Omental fat pad (tissue), 4 donors: Measurements from ENCODE around the gene LYG1. TPM values are rescaled to one million over a fixed set of nuclear protein-coding genes. Genes with fewer than 3 reads are reported as not detected.
"Not testable (repeated sequence)": the region's sequence is repeated elsewhere in the genome, so short reads cannot be mapped to it uniquely, and the experiment has no call there.

Experiments
- ATAC-seq: fragments of 150-250 bp; one replicate; pipeline ENCODE4 v1.9.1; 2016; ENCODE audit warnings: mild to moderate bottlenecking, moderate library complexity; ENCODE audit not compliant: low FRiP score
- DNase-seq: peaks from one replicate; pipeline ENCODE4 v3.0.0-alpha.2; 2019; ENCODE audit warnings: low spot score
- CTCF ChIP-seq, 3 donors: fragments of 450-650 bp; IDR thresholded peaks; one replicate each; pipeline ENCODE4 v1.5.1; 2016 to 2017; ENCODE audit warnings: antibody characterized with exemption in 3 of 3, mild to moderate bottlenecking in 3 of 3, moderate library complexity in 2 of 3
- total RNA-seq, 4 donors: library from RNA; depleted of rRNA; stranded (reverse); fragments of >200 nt; gene quantifications; one replicate each; pipeline ENCODE4 v1.1.0, GENCODE V29; 2016

LYG1 gene
- total RNA-seq, 4 donors from 2014 or later, result 1.0 to 1.1 (median 1.1) TPM; not detected in 1

DNA sequence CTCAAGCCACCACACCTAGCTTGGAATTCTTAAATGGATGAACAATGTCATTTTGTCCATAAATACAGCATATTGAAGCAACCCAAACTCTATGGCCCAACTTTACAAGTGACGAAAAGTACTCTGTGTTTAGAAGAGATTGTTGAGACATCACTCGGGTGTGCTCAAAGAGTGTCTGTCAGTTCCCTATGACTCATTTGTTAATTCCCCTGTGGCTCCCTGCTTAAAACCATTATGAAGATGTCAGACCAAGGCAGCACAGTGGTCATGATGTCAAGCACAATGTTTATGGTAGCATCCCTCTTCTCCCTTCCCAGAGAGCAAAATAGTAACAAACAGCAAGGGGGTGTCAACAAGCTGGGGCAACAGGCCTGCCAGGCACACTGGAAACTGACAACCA, 3.0 kb downstream of the LYG1 start:
- ATAC-seq (no peak), DNase-seq (no peak)
- TF ChIP-seq CTCF (IDR thresholded peaks at IDR 0.05), result no peak

- TF ChIP-seq CTCF (IDR thresholded peaks at IDR 0.05), result no peak
- ATAC-seq (no peak), DNase-seq (no peak)
Observed at GRCh38 chr2:99285526-99285925, 15.5 kb downstream of the LYG1 start.

- ATAC-seq, result no peak
- TF ChIP-seq CTCF (IDR thresholded peaks at IDR 0.05), result no peak
Observed at GRCh38 chr2:99279969-99280695, 20.9 kb downstream of the LYG1 start.

DNA sequence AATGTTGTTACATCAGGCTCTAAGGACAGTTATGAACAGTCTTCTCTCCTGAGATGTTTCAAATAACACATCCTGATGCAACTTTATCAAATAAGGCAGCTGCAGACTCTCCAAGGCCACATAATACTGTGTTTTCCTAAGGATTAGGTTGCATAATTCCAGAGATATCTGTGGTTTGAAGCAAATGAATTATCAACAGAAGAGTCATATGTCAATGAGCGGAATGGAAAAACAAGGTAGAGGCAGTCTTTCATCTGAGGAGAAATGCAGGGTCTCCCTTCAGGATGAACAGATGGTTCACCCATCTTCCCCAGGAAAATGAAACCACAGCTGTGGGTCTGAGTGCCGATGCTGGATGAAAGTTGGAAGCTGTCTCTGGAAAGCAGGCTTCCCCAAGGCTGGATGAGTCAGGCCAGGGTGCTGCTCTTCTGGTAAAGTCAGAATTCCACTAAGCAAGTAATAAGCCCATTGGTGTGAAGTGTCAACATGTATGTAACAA, 22.2 kb downstream of the LYG1 start:
- DNase-seq, result no peak
- no peak for ATAC-seq
- no peak for TF ChIP-seq CTCF (IDR thresholded peaks at IDR 0.05)

More at GRCh38 chr2:99279969-99280695, 20.9 kb downstream of the LYG1 start:
- DNase-seq, result no peak

DNA sequence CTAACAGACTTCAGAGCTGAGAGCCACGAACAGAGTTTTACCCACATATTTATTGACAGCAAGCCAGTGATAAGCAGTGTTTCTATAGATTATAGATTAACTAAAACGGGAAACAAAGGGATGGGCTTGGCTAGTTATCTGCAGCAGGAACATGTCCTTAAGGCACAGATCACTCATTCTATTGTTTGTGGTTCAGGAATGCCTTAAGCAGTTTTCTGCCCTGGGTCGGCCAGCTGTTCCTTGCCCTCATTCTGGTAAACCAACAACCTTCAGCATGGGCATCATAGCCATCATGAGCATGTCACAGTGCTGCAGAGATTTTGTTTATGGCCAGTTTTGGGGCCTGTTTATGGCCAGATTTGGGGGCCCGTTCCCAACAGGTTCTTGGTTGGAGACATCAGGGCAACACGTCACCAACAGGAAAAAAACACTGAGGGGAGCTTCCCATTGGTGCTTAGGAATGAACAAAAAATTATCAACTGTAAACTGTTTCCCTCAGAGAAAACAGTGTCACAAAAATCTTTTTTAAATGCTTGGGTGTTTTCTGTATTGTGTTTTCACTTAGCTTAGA, 22.7 kb downstream of the LYG1 start:
- DNase-seq, ATAC-seq: not testable (repeated sequence)

DNA sequence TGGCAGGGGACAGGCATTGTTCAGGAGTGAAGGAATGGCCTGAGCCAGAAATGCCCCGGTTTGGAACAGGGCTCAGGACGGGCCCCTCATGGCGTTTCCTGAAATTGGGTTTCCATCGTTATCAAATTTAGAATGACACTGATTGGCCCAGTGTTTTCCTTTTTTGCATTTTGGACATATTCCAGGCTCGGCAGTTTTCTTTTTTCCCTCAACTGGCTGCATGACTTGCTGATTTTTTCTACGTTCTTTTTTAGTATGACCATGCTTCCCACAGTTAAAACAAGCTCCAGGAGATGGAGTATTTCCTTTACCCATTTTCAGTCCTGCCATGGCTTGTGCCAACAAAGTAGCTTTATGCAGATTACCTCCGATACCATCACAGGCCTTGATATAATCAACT, 25.1 kb downstream of the LYG1 start:
- TF ChIP-seq CTCF (IDR thresholded peaks at IDR 0.05), result no peak
- ATAC-seq, result no peak
- DNase-seq, result no peak

DNA sequence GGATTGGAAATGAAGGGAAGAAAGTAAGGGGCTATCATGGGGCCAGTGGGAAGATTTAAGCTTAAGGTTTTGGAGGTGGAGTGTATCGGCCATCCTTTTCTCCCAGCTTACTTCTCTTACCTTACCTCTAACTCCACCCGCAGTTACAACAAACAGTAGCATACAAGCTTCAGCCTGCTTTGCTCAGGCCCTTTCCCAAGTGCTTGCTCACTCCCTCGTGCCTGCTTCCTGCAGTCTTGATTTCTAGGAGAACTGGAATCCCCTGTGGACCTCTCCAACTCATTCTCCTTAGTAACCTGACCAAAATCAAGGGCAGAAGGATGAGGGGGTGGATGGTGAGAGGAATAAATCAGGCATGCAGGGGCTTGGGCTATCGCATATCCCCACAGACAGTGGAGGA, 39.8 kb downstream of the LYG1 start:
- no peak for ATAC-seq
- DNase-seq, result no peak
- TF ChIP-seq CTCF (IDR thresholded peaks at IDR 0.05), result no peak
